GM12865 (cell line): ENCODE measurements around the gene PYDC2.

Experiments used
- DNase-seq: peaks from one replicate; pipeline ENCODE4 v3.0.0; 2010; ENCODE audit warnings: low read depth
- H3K4me3 ChIP-seq: 2 replicates; pipeline ENCODE4 v1.5.1; 2011; ENCODE audit warnings: mild to moderate bottlenecking, low read depth, low read length, control low read depth
- TF ChIP-seq, protein P1 (sequence below): IDR thresholded peaks from 2 replicates; pipeline ENCODE4 v1.5.1; 2011; ENCODE audit warnings: low read length, control low read depth, low read depth, inconsistent platforms; ENCODE audit not compliant: insufficient read depth; ENCODE audit errors: missing control alignments

Gene PYDC2

DNA sequence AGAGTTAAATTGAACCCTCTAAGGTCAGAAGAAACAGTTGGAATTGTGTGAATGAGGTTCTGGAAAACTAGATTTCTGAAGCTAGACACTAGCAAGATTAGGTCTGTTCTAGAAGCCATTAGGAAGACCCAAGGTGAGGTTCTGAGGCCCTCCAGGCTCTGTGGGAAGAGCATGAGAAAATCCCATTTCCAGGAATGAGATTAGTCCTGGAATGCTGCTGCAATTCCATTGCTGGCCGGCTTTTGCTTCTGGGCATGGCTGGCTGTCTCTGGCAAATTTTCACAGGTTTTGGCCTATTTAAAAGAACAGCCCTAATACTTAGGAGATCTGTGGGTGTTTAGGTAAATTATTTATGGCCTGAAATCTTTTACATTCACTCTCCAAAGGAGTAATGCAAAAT is 26.9 kb upstream of the PYDC2 start:
- DNase-seq, result no peak
- H3K4me3 ChIP-seq, result no peak overlapping the region
- TF ChIP-seq, protein P1, sequence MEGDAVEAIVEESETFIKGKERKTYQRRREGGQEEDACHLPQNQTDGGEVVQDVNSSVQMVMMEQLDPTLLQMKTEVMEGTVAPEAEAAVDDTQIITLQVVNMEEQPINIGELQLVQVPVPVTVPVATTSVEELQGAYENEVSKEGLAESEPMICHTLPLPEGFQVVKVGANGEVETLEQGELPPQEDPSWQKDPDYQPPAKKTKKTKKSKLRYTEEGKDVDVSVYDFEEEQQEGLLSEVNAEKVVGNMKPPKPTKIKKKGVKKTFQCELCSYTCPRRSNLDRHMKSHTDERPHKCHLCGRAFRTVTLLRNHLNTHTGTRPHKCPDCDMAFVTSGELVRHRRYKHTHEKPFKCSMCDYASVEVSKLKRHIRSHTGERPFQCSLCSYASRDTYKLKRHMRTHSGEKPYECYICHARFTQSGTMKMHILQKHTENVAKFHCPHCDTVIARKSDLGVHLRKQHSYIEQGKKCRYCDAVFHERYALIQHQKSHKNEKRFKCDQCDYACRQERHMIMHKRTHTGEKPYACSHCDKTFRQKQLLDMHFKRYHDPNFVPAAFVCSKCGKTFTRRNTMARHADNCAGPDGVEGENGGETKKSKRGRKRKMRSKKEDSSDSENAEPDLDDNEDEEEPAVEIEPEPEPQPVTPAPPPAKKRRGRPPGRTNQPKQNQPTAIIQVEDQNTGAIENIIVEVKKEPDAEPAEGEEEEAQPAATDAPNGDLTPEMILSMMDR, result no peak

DNA sequence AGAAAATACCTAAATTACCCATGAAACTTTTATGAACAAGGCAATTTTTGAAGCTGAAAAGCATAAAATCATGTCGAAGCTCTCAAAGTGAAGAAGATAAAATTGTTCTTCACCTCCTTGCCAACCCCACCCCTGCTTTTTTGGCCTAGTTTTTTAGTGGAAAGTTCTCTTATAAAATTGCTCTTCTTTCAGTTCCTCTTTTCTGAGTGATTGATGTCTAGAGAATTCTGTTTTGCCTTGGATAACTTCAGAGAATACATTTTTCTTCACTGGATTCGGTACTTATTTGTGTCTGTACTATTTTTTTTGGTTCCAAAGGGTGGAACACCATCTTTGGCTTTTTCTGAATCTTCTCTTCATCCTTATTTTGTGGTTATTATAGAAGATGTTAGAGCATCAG is 25.0 kb upstream of the PYDC2 start:
- TF ChIP-seq, protein P1, result no peak

DNA sequence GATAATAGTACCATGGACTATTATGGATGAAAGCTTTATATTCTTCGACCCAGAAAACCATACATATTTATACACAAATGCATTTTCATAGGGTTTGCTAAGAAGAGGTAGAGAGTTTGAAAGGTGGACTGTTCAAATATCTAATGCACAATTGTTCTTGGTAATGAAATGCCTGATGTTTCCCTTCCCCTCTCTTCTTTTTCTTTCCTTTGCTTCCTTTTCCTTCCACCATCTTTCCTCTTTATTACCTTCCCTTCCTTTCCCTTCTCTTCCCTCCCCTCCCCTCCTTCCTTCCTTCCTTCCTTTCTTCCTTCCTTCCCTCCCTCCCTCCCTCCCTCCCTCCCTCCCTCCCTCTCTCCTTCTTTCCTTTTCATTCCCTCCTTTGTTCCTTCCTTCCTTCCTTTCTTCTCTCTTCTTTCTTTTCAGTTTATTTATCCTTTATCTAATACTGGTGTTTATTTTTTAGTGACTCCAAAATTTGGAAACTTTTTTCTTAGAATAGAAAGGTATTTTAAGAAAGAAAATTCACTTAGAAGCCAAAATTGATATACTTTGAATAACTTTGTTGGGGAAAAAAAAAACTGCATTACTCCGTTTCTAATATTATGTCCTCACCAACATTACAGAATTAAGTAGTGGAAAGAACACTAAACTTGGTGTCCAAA is 22.7 kb upstream of the PYDC2 start:
- TF ChIP-seq, protein P1, result no peak

More for the DNA sequence above, 25.0 kb upstream of the PYDC2 start:
- DNase-seq, result no peak
- H3K4me3 ChIP-seq, result no peak overlapping the region

DNA sequence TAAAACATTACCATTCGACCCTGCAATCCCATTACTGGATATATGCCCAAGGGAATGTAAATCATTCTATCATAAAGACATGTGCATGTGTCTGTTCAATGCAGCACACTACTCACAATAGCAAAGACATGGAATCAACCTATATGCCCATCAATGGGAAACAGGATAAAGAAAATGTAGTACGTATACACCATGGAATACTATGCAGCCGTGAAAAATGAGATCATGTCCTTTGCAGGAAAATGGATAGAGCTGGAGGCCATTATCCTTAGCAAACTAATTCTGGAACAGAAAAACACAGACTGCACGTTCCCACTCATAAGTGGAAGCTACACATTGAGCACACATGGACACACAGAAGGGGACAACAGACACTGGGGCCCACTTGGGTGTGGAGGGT is 20.4 kb upstream of the PYDC2 start:
- DNase-seq, result no peak
- H3K4me3 ChIP-seq, result no peak overlapping the region
- TF ChIP-seq, protein P1, result no peak

More for the DNA sequence above, 22.7 kb upstream of the PYDC2 start:
- H3K4me3 ChIP-seq, result no peak overlapping the region
- DNase-seq, result no peak

DNA sequence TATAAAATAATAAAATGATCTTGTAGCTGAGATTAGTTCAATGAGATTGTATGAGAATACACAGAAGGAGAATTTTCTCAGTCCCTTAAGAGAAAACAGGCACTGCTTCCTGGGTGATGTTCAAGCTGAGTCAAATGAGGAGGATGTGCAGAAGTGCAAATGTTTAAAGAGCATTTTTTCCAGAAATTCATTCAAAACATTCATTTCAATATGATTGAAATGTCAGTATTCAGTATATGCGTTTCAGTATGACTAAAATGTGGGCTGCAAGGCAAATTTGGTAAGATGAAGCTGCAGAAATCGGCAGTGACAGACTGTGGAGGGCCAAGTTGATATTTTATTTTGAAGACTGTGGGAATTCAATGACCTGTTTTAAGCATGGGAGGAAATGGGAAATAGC is 19.3 kb upstream of the PYDC2 start:
- H3K4me3 ChIP-seq, result no peak overlapping the region
- no peak for DNase-seq
- TF ChIP-seq, protein P1, result no peak

DNA sequence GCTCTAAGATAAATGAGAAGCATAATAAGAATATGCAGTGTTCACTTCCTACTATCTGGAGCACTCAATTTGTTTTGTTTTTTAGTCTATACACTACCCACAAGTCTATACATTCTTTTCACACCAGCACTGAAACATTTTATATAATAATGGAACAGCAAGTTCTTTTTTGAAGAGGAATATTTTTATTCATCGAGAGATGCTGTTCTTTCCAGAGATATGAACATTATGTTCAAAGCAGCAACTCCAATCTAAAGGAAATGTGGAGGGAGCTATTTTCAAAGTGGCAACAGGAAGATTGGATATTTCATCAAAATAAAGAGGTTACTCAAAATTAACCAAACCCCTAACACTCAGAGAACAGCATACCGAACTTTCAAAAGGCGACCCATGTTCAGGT is 16.4 kb upstream of the PYDC2 start:
- no peak for DNase-seq
- TF ChIP-seq, protein P1, result no peak
- H3K4me3 ChIP-seq, result no peak overlapping the region

DNA sequence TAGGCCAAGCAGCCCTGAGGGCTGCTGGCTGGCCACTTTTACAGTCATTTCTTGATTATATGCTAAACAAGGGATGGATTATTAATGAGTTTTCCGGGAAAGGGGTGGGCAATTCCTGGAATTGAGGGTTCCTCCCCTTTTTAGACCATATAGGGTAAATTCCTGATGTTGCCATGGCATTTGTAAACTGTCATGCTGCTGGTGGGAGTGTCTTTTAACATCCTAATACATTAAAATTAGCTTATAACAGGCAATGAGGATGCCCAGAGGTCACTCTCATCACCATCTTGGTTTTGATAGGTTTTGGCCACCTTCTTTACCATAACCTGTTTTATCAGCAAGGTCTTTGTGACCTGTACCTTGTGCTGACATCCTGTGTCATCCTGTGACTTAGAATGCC is 11.7 kb upstream of the PYDC2 start:
- TF ChIP-seq, protein P1, result no peak
- no peak overlapping the region for H3K4me3 ChIP-seq
- DNase-seq, result no peak
